Epithelial cell of prostate (primary cell): ENCODE data around the gene C6orf62.
"Not testable (repeated sequence)": the region's sequence is repeated elsewhere in the genome, so short reads cannot be mapped to it uniquely, and the experiment has no call there.

ENCODE experiments used
- DNase-seq: peaks from one replicate; pipeline ENCODE4 v3.0.0-alpha.2; 2011; ENCODE audit warnings: low read depth, low spot score
- H3K27ac ChIP-seq: fragments of 450-650 bp; 2 replicates; pipeline ENCODE4 v1.5.1; 2017; ENCODE audit warnings: mild to moderate bottlenecking

The C6orf62 gene

DNA sequence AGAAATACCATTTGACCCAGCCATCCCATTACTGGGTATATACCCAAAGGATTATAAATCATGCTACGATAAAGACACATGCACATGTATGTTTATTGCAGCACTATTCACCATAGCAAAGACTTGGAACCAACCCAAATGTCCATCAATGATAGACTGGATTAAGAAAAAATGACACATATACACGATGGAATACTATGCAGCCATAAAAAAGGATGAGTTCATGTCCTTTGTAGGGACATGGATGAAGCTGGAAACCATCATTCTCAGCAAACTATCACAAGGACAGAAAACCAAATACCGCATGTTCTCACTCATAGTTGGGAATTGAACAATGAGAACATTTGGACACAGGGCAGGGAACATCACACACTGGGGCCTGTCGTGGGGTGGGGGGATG lies 47.9 kb downstream of the C6orf62 start:
- DNase-seq, H3K27ac ChIP-seq: not testable (repeated sequence)

DNA sequence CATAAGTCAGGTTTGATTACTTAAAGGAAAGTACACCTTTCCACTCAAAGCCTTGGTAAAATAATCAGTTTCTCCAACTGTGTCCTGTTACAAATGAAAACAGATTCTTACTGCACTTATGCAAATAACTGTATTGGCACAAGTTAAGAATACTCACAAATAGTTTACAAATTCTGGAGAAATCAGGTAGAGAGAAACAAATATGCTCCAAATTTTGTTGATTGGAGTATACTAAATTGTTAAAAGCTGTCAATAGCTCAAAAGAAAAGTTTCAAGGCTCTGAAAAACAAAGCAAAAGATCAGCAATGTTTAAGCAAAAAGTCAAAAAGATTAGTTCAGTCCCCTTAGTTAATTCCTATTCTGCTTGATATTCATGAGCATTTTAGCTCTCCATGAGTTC lies 48.5 kb downstream of the C6orf62 start:
- not testable (repeated sequence) for DNase-seq, H3K27ac ChIP-seq

DNA sequence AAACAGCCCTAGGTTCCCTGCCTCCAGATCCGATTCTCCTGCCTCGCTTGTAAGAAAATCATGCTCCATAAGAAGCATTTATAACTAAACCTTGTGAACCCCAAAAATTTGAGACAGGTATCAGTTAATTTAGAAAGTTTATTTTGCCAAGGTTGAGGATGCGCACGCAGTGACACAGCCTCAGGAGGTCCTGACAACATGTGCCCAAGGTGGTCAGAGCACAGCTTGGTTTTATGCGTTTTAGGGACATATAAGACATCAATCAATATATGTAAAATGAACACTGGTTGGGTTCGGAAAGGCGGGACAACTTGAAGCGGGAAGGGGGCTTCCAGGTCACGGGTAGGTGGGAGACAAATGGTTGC lies 50.0 kb downstream of the C6orf62 start:
- no peak for DNase-seq
- no peak overlapping the region for H3K27ac ChIP-seq

DNA sequence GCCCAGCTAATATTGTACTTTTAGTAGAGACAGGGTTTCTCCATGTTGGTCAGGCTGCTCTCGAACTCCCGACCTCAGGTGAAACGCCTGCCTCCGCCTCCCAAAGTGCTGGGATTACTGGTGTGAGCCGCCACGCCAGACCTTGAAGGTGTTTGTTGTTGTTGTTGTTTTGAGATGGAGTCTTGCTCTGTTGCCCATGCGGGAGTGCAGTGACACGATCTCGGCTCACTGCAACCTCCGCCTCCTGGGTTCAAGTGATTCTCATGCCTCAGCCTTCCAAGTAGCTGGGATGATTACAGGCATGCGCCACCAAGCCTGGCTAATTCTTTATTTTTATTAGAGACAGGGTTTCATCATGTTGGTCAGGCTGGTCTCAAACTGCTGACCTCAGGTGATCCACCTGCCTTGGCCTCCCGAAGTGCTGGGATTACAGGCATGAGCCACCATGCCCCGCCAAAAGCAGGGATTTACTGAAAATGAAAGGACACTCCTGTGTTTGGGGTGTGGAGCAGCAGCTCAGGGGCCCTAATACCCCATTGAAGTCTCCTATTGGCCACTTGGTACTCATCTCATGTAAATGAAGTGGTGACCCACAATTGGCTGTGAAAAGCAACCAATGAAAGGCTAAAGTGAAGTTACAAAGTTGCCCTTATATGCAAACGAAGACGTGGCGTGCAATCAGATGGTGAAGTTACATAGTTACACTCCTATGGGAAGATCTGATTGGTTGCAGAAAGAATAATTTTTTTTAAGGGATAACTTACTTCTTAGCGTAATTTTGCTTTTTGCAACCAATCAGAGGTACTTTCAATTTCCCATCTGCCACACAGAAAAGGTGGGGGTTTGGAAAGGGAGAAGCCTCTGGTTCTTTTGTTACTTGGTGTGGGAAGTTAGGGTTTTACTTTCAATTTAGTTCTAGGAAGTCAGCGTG lies 50.6 kb downstream of the C6orf62 start:
- DNase-seq, H3K27ac ChIP-seq: not testable (repeated sequence)

DNA sequence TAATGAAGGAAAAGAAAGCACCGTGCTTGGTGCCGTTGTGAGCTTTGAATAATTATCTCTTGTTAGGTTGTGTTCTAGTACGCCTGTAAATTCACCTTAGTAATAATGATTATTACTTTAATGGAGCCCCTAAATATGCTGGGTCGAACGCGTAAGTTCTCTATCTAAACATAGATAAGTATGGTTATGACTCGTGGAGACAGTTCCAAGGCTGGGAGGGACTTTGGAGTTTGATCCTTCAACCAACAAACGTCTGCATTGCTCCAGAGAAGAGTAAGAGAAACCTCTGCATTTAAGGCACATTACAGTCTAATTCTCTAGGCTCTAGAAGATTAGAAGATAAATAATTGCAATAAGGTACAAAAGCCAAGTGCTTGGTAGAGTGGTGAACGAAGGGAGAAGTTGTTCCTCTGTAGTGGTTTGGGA lies 51.6 kb downstream of the C6orf62 start:
- no peak for DNase-seq

DNA sequence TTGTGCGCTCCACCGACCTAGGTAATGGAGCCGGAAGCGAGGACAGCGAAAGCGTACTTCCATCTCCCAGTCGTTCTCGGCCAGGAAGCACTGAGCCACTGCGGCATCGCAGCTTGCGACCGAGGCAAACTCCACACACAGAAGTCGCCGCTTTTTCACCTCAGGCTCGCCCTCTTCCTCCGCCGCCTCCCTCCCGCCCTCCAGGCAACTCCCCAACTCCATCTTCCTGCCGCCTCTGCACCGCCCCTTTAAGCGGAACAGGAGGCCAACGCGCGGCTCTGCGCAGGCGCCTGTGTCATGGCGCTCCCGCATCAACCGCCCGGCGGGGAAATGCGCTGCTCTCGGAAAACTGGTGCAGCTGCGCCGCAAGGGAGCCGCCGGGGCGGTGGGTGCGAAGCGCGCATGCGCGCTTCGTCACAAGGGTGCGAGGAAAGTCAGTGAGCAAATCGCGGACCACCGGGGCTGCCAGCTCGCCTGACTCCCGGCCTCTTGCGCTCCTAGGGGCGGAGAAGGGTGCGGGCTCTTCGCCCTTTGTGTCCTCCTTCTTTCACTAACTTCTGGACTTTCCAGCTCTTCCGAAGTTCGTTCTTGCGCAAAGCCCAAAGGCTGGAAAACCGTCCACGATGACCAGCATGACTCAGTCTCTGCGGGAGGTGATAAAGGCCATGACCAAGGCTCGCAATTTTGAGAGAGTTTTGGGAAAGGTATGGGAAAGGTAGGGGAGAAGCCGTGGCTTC lies 52.1 kb downstream of the C6orf62 start, which contains the start of the genes ACOT13 and TDP2:
TSS of gene ACOT13 (plus strand) at position 437 of the 737 bp plus-strand sequence. CDS start at position 624, 187 bp downstream.
TSS of gene TDP2 (minus strand) at position 259 of the 737 bp plus-strand sequence. CDS start at position 222, 37 bp downstream.
- DNase-seq = peak; percentile 75
- H3K27ac ChIP-seq = peak within 1 kb of the TSS; percentile 73

More for the DNA sequence above, 51.6 kb downstream of the C6orf62 start:
- peak overlapping the region; percentile 73 for H3K27ac ChIP-seq

DNA sequence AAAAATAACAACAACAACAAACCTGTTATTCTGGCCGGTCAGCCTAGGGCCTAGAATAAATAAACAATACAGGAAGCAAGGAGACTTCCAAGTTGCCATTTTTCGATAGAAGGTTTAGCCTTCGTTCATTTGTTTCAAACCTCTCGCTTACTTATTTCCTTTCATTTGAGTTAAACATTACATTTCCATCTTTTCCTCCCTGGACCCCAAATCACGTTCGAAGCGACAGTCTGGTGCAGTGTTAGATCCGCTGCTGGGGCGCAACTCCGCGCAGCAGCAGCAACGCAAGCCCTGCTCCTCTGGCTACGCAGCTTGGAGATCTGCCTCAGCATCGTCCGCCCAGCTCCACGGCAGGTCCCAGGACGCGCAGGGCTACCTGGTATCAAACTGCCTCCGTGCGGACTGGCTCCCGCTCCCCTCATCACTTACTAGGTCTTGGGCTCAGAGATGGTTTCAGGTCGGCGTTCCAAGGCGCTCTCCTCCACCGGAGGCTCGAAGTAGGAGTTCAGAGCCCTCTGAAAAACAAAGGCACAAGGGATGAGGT lies 52.8 kb downstream of the C6orf62 start:
- no peak for DNase-seq
- H3K27ac ChIP-seq = peak overlapping the region; percentile 73

DNA sequence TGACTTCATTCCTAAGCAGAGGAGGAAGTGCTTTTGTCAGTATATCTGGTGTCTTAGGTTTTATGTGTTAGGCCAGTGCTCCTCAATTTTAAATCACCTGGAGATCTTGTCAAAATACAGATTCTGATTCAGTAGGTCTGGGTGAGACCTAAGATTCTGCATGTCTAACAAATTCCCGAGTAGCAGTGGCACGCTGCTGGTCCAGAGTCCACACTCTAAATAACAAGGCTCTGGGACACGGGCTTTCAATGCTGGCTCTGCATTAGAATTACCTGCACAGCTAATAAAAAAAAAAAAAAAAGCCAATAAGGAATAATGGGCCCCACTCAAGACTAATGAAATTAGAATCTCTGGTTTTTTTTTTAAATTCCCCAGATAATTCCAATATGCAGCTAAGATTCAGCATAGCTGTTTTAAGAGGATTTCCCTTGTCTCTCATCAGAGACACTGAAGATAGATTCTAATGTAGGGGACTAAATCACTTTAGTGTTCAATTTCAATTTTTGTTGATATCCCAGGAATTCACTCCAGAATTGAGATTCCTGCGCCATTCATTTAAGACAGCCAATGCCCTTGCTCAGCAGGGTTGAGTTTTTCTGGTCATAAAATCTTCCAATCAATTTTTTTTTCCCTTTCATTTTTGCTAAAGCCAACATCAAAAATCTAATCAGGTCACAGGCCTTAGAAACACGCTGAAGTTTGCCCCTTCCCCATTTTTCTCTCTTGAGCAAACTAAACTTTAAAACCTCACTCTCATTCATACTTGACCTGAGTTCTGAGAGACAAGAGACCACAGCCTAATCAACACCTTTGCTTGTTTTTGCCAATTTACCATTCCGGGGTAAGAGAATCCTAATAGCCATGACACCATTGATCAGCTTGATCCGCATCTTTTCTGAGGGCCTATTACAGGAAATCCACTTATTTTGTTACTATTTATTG lies 54.6 kb downstream of the C6orf62 start:
- no peak for DNase-seq
- H3K27ac ChIP-seq = no peak overlapping the region

DNA sequence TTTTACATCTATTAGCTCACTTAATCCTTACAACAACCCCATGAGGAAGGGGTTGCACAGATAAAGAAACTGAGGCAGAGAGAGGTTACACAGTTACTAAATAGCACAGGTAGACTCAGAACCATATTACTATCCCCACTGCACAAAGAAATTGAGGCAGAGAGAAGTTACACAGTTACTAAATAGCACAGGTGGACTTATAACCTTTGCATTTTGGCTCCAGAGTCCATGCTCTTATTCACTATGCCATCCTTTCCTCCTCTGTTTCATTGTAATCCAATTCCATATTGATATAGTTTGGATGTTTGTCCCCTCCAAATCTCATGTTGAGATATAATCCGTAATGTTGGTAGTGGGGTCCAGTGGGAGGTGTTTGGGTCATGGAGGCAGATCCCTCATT lies 55.8 kb downstream of the C6orf62 start:
- no peak for DNase-seq
- H3K27ac ChIP-seq = no peak overlapping the region

DNA sequence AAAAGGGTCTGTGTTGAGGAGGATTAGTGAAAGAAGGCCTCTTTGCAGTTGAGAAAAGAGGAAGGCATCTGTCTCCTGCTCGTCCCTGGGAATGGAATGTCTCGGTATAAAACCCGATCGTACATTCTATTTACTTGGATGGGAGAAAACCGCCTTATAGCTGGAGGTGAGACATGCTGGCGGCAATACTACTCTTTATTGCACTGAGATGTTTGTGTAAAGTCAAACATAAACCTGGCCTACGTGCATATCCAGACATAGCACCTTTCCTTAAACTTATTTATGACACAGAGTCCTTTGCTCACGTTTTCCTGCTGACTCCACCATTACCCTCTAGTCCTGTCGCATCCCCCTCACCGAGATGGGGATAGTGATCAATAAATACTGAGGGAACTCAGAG lies 56.7 kb downstream of the C6orf62 start:
- H3K27ac ChIP-seq = peak overlapping the region; percentile 88
- DNase-seq = no peak

DNA sequence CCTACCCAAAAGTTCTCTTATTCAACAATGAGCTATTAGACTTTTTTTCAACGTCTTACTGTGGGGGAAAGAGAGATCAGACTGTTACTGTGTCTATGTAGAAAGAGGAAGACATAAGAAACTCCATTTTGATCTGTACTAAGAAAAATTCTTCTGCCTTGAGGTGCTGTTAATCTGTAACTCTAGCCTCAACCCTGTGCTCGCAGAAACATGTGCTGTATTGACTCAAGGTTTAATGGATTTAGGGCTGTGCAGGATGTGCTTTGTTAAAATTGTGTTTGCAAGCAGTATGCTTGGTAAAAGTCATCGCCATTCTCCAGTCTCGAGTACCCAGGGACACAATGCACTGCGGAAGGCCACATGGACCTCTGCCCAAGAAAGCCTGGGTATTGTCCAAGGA lies 57.2 kb downstream of the C6orf62 start:
- DNase-seq = not testable (repeated sequence)
- H3K27ac ChIP-seq = peak overlapping the region; percentile 88

DNA sequence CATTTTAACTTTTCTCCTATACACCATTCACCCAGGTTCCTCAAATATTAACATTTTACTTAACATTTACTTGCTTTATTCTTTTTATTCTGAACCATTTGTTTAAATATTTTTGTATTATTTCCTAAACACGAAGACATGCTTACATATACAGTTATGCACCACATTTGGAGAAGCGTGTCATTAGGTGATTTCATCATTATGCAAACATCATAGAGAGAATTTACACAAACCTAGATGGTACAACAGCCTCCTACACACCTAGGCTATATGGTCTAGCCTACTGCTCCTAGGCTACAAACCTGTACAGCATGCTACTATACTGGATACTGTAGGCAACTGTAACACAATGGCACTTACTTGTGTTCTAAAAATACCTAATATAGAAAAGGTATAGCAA lies 58.8 kb downstream of the C6orf62 start:
- no peak for DNase-seq
- H3K27ac ChIP-seq = peak overlapping the region; percentile 88

DNA sequence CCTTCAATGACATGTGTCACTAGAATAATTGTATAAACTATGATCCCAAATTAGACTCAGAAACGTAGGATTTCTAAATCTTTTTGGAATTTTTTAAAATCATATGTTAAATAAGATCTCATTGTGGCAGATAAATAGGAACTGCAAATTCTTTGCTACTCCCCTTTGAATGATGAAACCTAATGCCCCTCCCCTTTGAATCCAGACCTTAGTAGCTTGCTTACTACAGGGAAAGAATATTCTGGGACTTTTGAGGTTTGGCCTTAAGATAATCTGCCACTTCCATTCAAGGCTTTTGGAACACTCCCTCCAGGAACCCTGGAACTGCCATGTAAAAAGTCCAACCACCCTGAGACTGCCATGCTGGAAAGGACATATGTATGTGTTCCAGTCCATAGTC lies 59.4 kb downstream of the C6orf62 start:
- no peak for DNase-seq
- H3K27ac ChIP-seq = peak overlapping the region; percentile 88

DNA sequence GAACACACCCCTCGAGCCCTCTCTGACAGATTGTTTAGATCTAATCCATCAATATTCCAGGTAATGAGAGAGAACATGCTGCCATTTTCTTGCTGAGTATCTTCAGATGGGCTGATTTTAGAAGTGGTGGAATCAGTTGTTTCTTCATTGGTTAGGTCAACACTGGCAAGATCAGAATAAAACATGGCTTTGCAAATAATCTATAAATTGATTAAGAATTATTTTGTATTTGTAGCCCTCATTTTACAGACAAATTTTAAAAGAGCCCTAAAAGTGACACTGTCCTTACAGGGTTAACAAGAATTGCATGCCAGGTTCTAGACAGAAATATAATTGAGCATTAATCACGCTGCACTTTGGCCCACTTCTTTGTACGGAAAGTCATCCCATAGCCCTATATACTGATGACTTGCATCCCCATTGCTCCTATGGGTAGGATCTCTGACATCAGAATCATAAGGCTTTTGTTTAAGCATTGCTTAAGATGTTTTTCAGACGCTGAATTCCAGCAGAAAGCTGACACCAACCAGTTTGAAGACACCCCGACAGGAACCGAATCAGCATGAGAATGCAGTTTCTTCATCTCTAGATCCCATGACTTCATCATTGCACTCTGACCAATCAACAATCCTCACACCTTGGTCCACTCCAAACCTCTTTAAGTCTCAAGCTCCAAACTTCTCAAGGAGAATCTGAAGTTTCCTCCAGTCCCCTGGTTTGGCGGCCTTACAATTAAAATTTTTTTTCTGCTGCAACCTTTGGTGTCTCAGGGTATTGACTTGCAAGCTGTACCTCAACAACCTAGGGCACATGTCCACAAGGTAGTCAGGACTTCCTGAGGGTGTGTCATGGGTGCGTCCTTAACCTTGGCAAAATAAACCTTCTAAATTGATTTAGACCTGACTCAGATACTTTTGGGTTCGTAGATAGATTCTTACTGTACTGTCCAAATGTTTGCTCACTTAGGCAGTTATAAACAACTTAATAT lies 60.1 kb downstream of the C6orf62 start:
- DNase-seq = no peak
- H3K27ac ChIP-seq = peak overlapping the region; percentile 88

DNA sequence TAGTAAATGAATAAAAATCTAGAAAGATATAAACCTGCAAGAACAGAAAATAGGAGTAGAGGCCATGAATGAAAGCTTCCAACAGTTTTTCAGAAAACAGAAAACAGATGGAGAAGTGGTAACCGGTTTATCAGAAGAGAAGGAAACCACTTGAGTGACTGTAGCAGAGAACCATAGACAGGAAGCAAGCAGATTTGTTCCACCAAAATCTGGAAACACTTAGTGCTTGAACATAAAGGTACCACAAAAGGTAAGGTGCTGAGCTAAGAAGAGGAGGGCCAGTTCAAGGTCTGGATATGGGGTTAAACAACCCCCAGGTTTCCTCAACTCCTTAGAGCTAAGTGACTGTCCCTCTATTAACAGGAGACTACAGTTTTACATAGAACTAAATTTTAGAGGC lies 63.7 kb downstream of the C6orf62 start:
- no peak for DNase-seq
- H3K27ac ChIP-seq = no peak overlapping the region
